ENCODE data around the gene VPS52. TPM values are rescaled to one million over a fixed set of nuclear protein-coding genes. Genes with fewer than 3 reads are reported as not detected.
A peak's percentile ranks its signal among the peaks of the same experiment; 100 is the strongest.

The VPS52 gene
- total and polyA plus RNA-seq, 12 donors = 21.9 to 115 (median 63.5) TPM

DNA sequence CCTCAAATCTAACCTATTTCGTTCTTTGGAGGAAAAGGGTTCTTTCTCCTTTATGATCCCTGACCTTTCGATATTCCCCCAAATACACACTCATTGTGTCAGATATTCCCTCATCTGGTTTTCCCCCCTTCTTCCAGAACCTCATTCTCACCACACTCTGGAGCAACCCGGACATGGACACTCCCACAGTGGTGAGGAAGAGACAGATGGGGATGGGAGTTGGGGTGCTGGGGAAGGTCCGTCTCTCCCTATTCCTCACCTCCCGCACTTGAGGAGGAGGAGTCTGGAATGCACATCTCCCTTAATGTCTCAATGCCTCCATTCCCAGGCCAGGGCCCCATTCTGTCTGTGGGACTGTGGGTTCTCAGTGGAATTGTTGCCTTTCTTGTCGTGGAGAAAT lies 69.7 kb downstream of the VPS52 start:
- Histone ChIP-seq H3K27ac (peak overlapping the region in 2 of 5 donors; percentile 98), H3K36me3 (replicated peaks in 1 of 2) (peaks cover 0 to 27% of the 10 kb centered on the region in 2 donors), H3K27me3 (no peaks in the 10 kb centered on the region), H3K9me3 (replicated peaks in 1 of 3) (no peaks in the 10 kb centered on the region), H3K4me1 (replicated peaks in 1 of 2) (peaks cover 37 to 58% of the 10 kb centered on the region in 2 donors), H3K4me3 (peak overlapping the region in 1 of 4 donors; percentile 86)
- 73 to 81% (median 78%) methylated on average over 6 of the region's 6 CpGs for WGBS, 4 donors
- TF ChIP-seq POLR2A (IDR thresholded peaks at IDR 0.05) = no peak
- TF ChIP-seq, protein P1, sequence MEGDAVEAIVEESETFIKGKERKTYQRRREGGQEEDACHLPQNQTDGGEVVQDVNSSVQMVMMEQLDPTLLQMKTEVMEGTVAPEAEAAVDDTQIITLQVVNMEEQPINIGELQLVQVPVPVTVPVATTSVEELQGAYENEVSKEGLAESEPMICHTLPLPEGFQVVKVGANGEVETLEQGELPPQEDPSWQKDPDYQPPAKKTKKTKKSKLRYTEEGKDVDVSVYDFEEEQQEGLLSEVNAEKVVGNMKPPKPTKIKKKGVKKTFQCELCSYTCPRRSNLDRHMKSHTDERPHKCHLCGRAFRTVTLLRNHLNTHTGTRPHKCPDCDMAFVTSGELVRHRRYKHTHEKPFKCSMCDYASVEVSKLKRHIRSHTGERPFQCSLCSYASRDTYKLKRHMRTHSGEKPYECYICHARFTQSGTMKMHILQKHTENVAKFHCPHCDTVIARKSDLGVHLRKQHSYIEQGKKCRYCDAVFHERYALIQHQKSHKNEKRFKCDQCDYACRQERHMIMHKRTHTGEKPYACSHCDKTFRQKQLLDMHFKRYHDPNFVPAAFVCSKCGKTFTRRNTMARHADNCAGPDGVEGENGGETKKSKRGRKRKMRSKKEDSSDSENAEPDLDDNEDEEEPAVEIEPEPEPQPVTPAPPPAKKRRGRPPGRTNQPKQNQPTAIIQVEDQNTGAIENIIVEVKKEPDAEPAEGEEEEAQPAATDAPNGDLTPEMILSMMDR (IDR thresholded peaks at IDR 0.05) = no peak
- intact Hi-C loops (cut with DNase I) = no loop called here
- DNase-seq = no peak

DNA sequence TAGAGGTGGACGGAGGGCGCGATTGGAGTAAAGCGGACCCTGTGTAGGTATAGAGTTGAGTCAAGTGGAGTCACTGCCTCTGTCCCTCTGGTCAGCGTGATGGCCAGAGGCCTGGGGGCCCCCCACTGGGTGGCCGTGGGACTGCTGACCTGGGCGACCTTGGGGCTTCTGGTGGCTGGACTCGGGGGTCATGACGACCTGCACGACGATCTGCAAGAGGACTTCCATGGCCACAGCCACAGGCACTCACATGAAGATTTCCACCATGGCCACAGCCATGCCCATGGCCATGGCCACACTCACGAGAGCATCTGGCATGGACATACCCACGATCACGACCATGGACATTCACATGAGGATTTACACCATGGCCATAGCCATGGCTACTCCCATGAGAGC lies 70.5 kb downstream of the VPS52 start:
- peaks cover 35 to 58% of the 10 kb centered on the region in 2 donors for H3K4me1 ChIP-seq (replicated peaks in 1 of 2)
- intact Hi-C loops (cut with DNase I) = no loop called here

More for the DNA sequence above, 70.5 kb downstream of the VPS52 start:
- Histone ChIP-seq H3K27ac (peak overlapping the region; percentile 92 to 99 (median 98)), H3K27me3 (no peaks in the 10 kb centered on the region), H3K4me3 (peak overlapping the region; percentile 85 to 96 (median 86)), H3K9me3 (replicated peaks in 1 of 3) (no peaks in the 10 kb centered on the region), H3K36me3 (replicated peaks in 1 of 2) (peaks cover 0 to 35% of the 10 kb centered on the region in 2 donors)
- peak in 2 of 7 donors; percentile 30 to 43 for DNase-seq
- TF ChIP-seq POLR2A (IDR thresholded peaks at IDR 0.05) = no peak
- TF ChIP-seq, protein P1 (IDR thresholded peaks at IDR 0.05) = no peak
- WGBS, 4 donors = 0 to 2% (median 1%) methylated on average over 5 to 14 of the region's 14 CpGs

MicroRNA genes within 50 kb of the gene (microRNA counts, 767-probe panel; counts per million panel counts)
- microRNA hsa-miR-219-1-3p = 0 counts per million in 2 donors
- microRNA hsa-miR-219-5p = 0 counts per million in 2 donors

Small RNA genes lying within 50 kb of the gene (microRNA-seq; reads per million reads assigned to microRNA genes)
- gene MIR219A1 (2.3 to 4.5 (median 3.1) reads per million in 3 donors), gene MIR6834 (0 to 0.89 (median 0.28) reads per million in 3 donors), gene MIR6873 (0 reads per million in 3 donors)

Small RNA genes lying within 50 kb of the gene (small RNA-seq; reads per million reads assigned to genes)
- 1.4 to 2.0 reads per million in 2 donors for gene MIR219A1

Other genes with a start within 250 kb of the VPS52 start
- gene HLA-DPA1, start 198.2 kb downstream of the VPS52 start, total RNA-seq = 100 to 1,000 TPM in 6 of 9 donors, 10 to 100 TPM in 3; 19.4 to 625 (median 154) TPM
- 100 to 1,000 TPM in 1 of 3 donors, 10 to 100 TPM in 2; 29.2 to 219 (median 31.0) TPM for gene HLA-DPA1, start 198.2 kb downstream of the VPS52 start, polyA plus RNA-seq
- gene HLA-DPB1, start 195.9 kb downstream of the VPS52 start, total RNA-seq = 100 to 1,000 TPM in 6 of 9 donors, 10 to 100 TPM in 3; 10.8 to 521 (median 249) TPM
- gene HLA-DPB1, start 195.9 kb downstream of the VPS52 start, polyA plus RNA-seq = 10 to 100 TPM; 39.9 to 56.4 (median 50.8) TPM
- 1 to 10 TPM in 1 of 9 donors, under 1 TPM in 8; 0.11 to 1.9 (median 0.43) TPM for gene COL11A2, start 79.4 kb downstream of the VPS52 start, total RNA-seq
- 1 to 10 TPM in 2 of 3 donors, under 1 TPM in 1; 0.05 to 7.2 (median 1.7) TPM for gene COL11A2, start 79.4 kb downstream of the VPS52 start, polyA plus RNA-seq
- 10 to 100 TPM; 15.8 to 63.8 (median 28.1) TPM for gene RXRB, start 71.2 kb downstream of the VPS52 start, total RNA-seq
- gene RXRB, start 71.2 kb downstream of the VPS52 start, polyA plus RNA-seq = 10 to 100 TPM; 24.0 to 75.9 (median 64.2) TPM
- 100 to 1,000 TPM in 7 of 9 donors, 10 to 100 TPM in 2; 91.6 to 239 (median 112) TPM for gene SLC39A7, start 71.0 kb downstream of the VPS52 start, total RNA-seq
- 100 to 1,000 TPM in 1 of 3 donors, 10 to 100 TPM in 2; 44.4 to 200 (median 53.3) TPM for gene SLC39A7, start 71.0 kb downstream of the VPS52 start, polyA plus RNA-seq
- gene HSD17B8, start 67.2 kb downstream of the VPS52 start, total RNA-seq = 10 to 100 TPM; 13.4 to 96.3 (median 42.8) TPM
- gene HSD17B8, start 67.2 kb downstream of the VPS52 start, polyA plus RNA-seq = 10 to 100 TPM; 18.9 to 24.7 (median 22.8) TPM
- 10 to 100 TPM in 8 of 9 donors, 1 to 10 TPM in 1; 8.5 to 52.2 (median 27.8) TPM for gene RING1, start 63.4 kb downstream of the VPS52 start, total RNA-seq
- 100 to 1,000 TPM in 1 of 3 donors, 10 to 100 TPM in 2; 29.9 to 107 (median 84.5) TPM for gene RING1, start 63.4 kb downstream of the VPS52 start, polyA plus RNA-seq
- gene RPS18, start 199 bp upstream of the VPS52 start, total RNA-seq = 1,000 to 10,000 TPM; 1,323 to 3,303 (median 2,088) TPM
- 1,000 to 10,000 TPM; 1,797 to 8,448 (median 4,417) TPM for gene RPS18, start 199 bp upstream of the VPS52 start, polyA plus RNA-seq
- gene B3GALT4, start 5.2 kb upstream of the VPS52 start, total RNA-seq = 10 to 100 TPM in 8 of 9 donors, 1 to 10 TPM in 1; 8.5 to 23.7 (median 16.2) TPM
- gene B3GALT4, start 5.2 kb upstream of the VPS52 start, polyA plus RNA-seq = 10 to 100 TPM in 2 of 3 donors, 1 to 10 TPM in 1; 2.6 to 11.4 (median 11.0) TPM
- gene WDR46, start 17.4 kb upstream of the VPS52 start, total RNA-seq = 100 to 1,000 TPM in 1 of 9 donors, 10 to 100 TPM in 8; 44.0 to 117 (median 53.7) TPM
- gene WDR46, start 17.4 kb upstream of the VPS52 start, polyA plus RNA-seq = 100 to 1,000 TPM in 2 of 3 donors, 10 to 100 TPM in 1; 48.7 to 139 (median 104) TPM
- 100 to 1,000 TPM in 2 of 9 donors, 10 to 100 TPM in 6, 1 to 10 TPM in 1; 6.8 to 137 (median 49.8) TPM for gene PFDN6, start 17.7 kb upstream of the VPS52 start, total RNA-seq
- gene PFDN6, start 17.7 kb upstream of the VPS52 start, polyA plus RNA-seq = 100 to 1,000 TPM; 180 to 830 (median 713) TPM
- 100 to 1,000 TPM in 1 of 9 donors, 10 to 100 TPM in 8; 39.1 to 177 (median 84.5) TPM for gene RGL2, start 27.1 kb upstream of the VPS52 start, total RNA-seq
- 100 to 1,000 TPM in 2 of 3 donors, 10 to 100 TPM in 1; 36.4 to 224 (median 147) TPM for gene RGL2, start 27.1 kb upstream of the VPS52 start, polyA plus RNA-seq
- gene TAPBP, start 42.2 kb upstream of the VPS52 start, total RNA-seq = 100 to 1,000 TPM in 8 of 9 donors, 10 to 100 TPM in 1; 25.1 to 322 (median 194) TPM
- gene TAPBP, start 42.2 kb upstream of the VPS52 start, polyA plus RNA-seq = 100 to 1,000 TPM in 2 of 3 donors, 10 to 100 TPM in 1; 38.7 to 163 (median 107) TPM
- gene ZBTB22, start 45.9 kb upstream of the VPS52 start, total RNA-seq = 10 to 100 TPM; 16.2 to 40.3 (median 24.8) TPM
- gene ZBTB22, start 45.9 kb upstream of the VPS52 start, polyA plus RNA-seq = 10 to 100 TPM; 13.0 to 17.9 (median 15.4) TPM
- 100 to 1,000 TPM in 1 of 9 donors, 10 to 100 TPM in 8; 27.5 to 106 (median 44.4) TPM for gene DAXX, start 51.1 kb upstream of the VPS52 start, total RNA-seq
- 10 to 100 TPM; 45.8 to 81.8 (median 49.8) TPM for gene DAXX, start 51.1 kb upstream of the VPS52 start, polyA plus RNA-seq
- gene KIFC1, start 119.9 kb upstream of the VPS52 start, total RNA-seq = 1 to 10 TPM in 7 of 9 donors, under 1 TPM in 1, not detected in 1; 0.60 to 9.5 (median 1.7) TPM
- 1 to 10 TPM in 1 of 3 donors, under 1 TPM in 2; 0.74 to 1.4 (median 0.88) TPM for gene KIFC1, start 119.9 kb upstream of the VPS52 start, polyA plus RNA-seq
- gene PHF1, start 139.1 kb upstream of the VPS52 start, total RNA-seq = 100 to 1,000 TPM in 1 of 9 donors, 10 to 100 TPM in 8; 40.1 to 102 (median 64.5) TPM
- 100 to 1,000 TPM in 2 of 3 donors, 10 to 100 TPM in 1; 36.6 to 410 (median 298) TPM for gene PHF1, start 139.1 kb upstream of the VPS52 start, polyA plus RNA-seq
- gene CUTA, start 146.2 kb upstream of the VPS52 start, total RNA-seq = 100 to 1,000 TPM; 202 to 437 (median 301) TPM
- gene CUTA, start 146.2 kb upstream of the VPS52 start, polyA plus RNA-seq = 100 to 1,000 TPM; 212 to 370 (median 213) TPM
- gene SYNGAP1, start 148.2 kb upstream of the VPS52 start, total RNA-seq = 10 to 100 TPM in 4 of 9 donors, 1 to 10 TPM in 5; 2.6 to 23.9 (median 9.2) TPM
- gene SYNGAP1, start 148.2 kb upstream of the VPS52 start, polyA plus RNA-seq = 10 to 100 TPM in 1 of 3 donors, 1 to 10 TPM in 2; 5.0 to 73.5 (median 8.3) TPM
- gene ZBTB9, start 182.7 kb upstream of the VPS52 start, total RNA-seq = 10 to 100 TPM in 1 of 9 donors, 1 to 10 TPM in 8; 2.3 to 10.3 (median 7.3) TPM
- gene ZBTB9, start 182.7 kb upstream of the VPS52 start, polyA plus RNA-seq = 10 to 100 TPM in 1 of 3 donors, 1 to 10 TPM in 2; 3.8 to 11.2 (median 4.2) TPM